ENCODE results near the gene DEGS1. TPM values are rescaled to one million over a fixed set of nuclear protein-coding genes. Genes with fewer than 3 reads are reported as not detected.

DEGS1 gene
- total and polyA plus RNA-seq, 9 donors, result 35.7 to 113 (median 47.3) TPM

GRCh38 chr1:224234017-224234416 lies 51.0 kb downstream of the DEGS1 start:
- no peaks in the 10 kb centered on the region for H3K27me3 ChIP-seq
- TF ChIP-seq POLR2A (IDR thresholded peaks at IDR 0.05) (no peak), EP300 (IDR thresholded peaks at IDR 0.05) (no peak), CTCF (IDR thresholded peaks at IDR 0.05) (no peak)
- H3K4me1 ChIP-seq (ENCODE audit: insufficient read depth), result no peaks in the 10 kb centered on the region
- H3K4me3 ChIP-seq, result no peak overlapping the region
- H3K27ac ChIP-seq, result no peak overlapping the region
- no peaks in the 10 kb centered on the region for H3K36me3 ChIP-seq
- DNase-seq, result no peak
- no peaks in the 10 kb centered on the region for H3K9me3 ChIP-seq
- intact Hi-C loops (cut with DNase I), result no loop called here

GRCh38 chr1:224235813-224236493 lies 52.9 kb downstream of the DEGS1 start:
- no peak for TF ChIP-seq CTCF (IDR thresholded peaks at IDR 0.05)
- TF ChIP-seq EP300 (IDR thresholded peaks at IDR 0.05), result no peak
- no peak for TF ChIP-seq POLR2A (IDR thresholded peaks at IDR 0.05)
- Histone ChIP-seq H3K36me3 (no peaks in the 10 kb centered on the region), H3K27me3 (no peaks in the 10 kb centered on the region), H3K4me3 (no peak overlapping the region), H3K27ac (no peak overlapping the region), H3K9me3 (no peaks in the 10 kb centered on the region), H3K4me1 (ENCODE audit: insufficient read depth) (no peaks in the 10 kb centered on the region)
- intact Hi-C loops (cut with DNase I), result no loop called here
- no peak for DNase-seq
- 72 to 79% (median 75%) methylated on average over 2 of the region's 2 CpGs for WGBS, 3 donors

- no peaks in the 10 kb centered on the region for H3K27me3 ChIP-seq
- WGBS, 3 donors, result 61 to 76% (median 63%) methylated on average over 11 of the region's 11 CpGs
- H3K4me1 ChIP-seq (ENCODE audit: insufficient read depth), result no peaks in the 10 kb centered on the region
- no peak for TF ChIP-seq CTCF (IDR thresholded peaks at IDR 0.05)
- no peak for TF ChIP-seq POLR2A (IDR thresholded peaks at IDR 0.05)
- no peak for TF ChIP-seq EP300 (IDR thresholded peaks at IDR 0.05)
- intact Hi-C loops (cut with DNase I), result no loop called here
- H3K27ac ChIP-seq, result no peak overlapping the region
- no peaks in the 10 kb centered on the region for H3K36me3 ChIP-seq
- DNase-seq, result no peak
- no peak overlapping the region for H3K4me3 ChIP-seq
- no peaks in the 10 kb centered on the region for H3K9me3 ChIP-seq
These were observed 54.3 kb downstream of the DEGS1 start for GRCh38 chr1:224237119-224237881.

- Histone ChIP-seq H3K9me3 (no peaks in the 10 kb centered on the region), H3K4me1 (ENCODE audit: insufficient read depth) (no peaks in the 10 kb centered on the region), H3K27me3 (no peaks in the 10 kb centered on the region), H3K4me3 (no peak overlapping the region), H3K36me3 (no peaks in the 10 kb centered on the region), H3K27ac (no peak overlapping the region)
- DNase-seq, result no peak
- intact Hi-C loops (cut with DNase I), result no loop called here
- 84 to 88% (median 87%) methylated on average over 9 of the region's 9 CpGs for WGBS, 3 donors
- TF ChIP-seq POLR2A (IDR thresholded peaks at IDR 0.05) (no peak), EP300 (IDR thresholded peaks at IDR 0.05) (no peak), CTCF (IDR thresholded peaks at IDR 0.05) (no peak)
These were observed 55.2 kb downstream of the DEGS1 start for GRCh38 chr1:224238212-224238611.

All from ovary (tissue), 9 donors.